GM21737 (cell line): ENCODE results near the gene PRH2.

Experiments used
- ATAC-seq: cut with Tn5 transposase; IDR thresholded peaks from one replicate; pipeline ENCODE4 v1.9.1; 2021; ENCODE audit warnings: mild to moderate bottlenecking, moderate library complexity; ENCODE audit not compliant: unreplicated experiment

The PRH2 gene

GRCh38 chr12:10928746-10929286, at the start of gene PRH2:
TSS of gene PRH2 (plus strand) at chr12:10929236. CDS start at chr12:10929274, 38 bp downstream.
- no peak for ATAC-seq

DNA sequence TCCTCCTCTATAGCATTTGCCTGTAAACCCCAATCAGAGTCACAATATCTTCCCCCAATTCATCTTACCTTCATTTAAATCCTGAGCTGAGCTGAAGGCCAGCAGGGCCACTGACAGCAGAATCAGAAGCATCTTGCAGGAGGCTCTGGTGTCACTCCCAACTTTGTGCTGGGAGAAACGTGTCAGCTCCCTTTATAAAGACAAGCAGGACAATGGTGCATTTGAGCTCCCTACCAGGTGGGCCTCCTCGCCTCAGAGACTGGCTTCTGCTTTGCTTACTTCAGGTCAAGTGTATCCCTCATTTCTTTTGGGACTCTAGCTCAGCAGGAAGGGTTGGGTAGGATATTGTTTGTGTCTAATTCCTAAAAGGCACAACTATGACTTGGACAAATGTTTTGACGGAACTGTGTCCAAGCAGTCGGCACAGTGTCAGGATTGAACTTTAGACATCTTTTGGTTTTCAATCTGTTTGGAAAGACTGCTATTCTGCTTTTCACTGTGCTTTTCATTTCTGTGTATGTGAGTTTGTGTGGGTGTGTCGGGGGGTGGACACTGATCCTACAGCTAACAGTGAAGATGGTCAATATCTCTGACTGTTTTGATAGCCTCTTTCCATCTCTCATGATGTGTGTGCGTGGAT, 44.8 kb upstream of the PRH2 start, which contains the start of gene PRH1:
PRH1 (minus strand) TSS at position 170 of the 640 bp plus-strand sequence; CDS start at position 132, 38 bp downstream.
- ATAC-seq = no peak

DNA sequence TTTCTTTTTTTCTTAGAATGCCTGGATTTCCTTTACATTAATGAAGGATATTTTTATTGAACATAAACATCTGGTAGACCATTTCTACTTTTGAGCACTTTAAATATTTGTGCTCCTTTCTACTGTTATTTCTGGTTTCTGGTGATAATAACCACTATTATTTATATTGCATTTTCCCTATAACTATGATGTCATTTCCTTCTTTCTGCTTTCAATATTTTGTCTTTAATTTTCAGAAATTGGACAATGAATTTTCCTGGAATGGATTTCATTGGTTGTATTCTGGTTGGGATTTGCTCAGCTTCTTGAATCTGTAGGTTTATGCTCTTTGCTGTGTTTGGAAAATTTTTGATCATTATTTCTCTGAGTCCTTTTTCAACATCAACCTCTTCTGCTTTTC, 39.8 kb upstream of the PRH2 start:
- ATAC-seq = no peak

DNA sequence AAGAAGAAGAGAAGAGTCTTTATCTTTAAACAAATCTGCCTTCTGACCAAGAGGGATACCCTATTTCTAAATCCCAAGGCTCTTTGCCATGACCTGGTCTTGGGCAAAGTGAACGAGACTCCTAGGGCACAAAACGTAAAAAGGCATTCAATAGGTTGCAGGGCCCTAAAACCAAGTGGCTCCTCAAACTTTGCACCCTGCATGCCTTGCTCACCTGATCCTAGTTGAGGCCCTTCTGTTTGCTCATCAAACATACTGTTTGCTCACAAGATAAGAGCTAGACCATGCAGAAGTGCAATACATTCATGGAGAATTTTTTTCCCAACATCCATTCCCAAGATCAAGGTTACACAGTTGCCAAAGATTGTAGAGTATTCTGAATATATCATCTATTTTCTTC, 37.1 kb upstream of the PRH2 start:
- no peak for ATAC-seq

DNA sequence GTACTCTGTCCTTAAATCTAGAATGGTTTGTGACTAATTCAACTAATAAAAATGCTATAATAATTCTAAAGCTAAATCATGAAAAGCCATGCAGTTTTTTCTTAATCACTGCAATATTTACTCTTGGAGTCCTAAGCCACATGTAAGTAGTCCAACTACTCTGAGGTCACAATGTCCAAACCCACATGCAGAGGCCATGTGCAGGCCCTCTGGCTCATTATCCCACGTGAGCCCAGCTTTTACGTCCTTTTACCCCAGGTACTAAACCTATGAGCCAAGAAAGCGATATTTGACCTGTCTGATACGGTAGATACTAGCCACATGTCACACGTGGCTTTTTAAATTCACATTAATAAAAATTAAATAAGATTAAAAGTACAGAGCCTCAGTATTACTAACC, 32.2 kb upstream of the PRH2 start:
- no peak for ATAC-seq

DNA sequence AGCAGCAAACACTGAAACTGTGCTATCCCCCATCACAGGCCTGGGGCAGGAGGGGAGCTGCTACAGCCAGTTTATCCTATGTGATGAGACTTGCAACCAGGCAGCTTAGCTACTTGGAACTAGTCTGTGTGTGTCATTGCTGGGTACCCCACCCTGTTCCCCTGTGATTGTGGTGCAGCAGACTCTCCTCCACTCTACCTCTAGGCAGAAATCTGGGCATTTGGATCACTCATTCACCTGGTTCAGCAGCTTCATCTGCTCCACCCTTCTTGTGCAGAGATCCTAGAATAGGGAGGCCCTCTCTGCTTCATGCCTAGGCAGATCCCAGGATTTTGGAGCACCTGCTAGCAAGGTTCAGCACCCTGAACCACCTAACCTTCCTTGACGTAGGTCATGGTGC, 28.5 kb upstream of the PRH2 start:
- no peak for ATAC-seq

- no peak for ATAC-seq
Measured at GRCh38 chr12:10900972-10901371, 28.1 kb upstream of the PRH2 start.

GRCh38 chr12:10901427-10901826, 27.6 kb upstream of the PRH2 start:
- ATAC-seq = no peak

DNA sequence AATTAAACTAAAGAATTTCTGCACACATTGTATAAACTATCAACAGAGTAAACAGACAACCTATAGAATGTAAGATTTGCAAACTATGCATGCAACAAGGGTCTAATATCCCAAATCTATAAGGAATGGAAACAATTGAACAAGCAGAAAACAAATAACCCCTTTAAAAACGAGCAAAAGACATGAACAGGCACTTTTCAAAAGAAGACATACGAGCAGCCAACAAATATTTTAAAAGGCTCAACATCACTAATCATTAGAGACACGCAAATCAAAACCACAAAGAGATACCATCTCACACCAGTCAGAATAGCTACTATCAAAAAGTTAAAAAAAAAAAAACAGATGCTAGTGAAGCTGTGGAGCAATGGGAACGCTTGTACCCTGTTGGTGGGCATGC, 24.4 kb upstream of the PRH2 start:
- no peak for ATAC-seq

DNA sequence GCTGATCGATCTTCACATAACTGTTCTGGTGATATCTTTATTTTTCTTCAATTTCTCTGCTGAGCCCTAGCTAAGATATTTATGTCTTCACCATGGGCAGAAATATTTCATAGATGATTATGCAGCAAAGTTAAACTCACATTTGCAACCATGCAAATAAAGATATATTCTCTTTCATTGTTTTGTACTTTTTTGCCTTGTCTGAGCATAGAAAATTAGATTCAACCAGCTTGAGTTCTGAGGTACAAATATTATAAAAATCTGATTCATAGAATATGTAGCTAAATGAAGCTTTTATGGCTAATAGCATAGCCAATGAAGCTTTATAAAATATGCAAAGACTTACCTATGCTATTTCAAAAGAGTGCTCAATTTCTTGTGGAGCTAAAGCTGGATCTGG, 19.6 kb upstream of the PRH2 start, which contains the start of gene TAS2R13:
TAS2R13 (minus strand) TSS at position 101 of the 400 bp plus-strand sequence. CDS start 264 bp downstream, outside the sequence.
- ATAC-seq = no peak

GRCh38 chr12:10910380-10910779, 18.7 kb upstream of the PRH2 start:
- no peak for ATAC-seq

DNA sequence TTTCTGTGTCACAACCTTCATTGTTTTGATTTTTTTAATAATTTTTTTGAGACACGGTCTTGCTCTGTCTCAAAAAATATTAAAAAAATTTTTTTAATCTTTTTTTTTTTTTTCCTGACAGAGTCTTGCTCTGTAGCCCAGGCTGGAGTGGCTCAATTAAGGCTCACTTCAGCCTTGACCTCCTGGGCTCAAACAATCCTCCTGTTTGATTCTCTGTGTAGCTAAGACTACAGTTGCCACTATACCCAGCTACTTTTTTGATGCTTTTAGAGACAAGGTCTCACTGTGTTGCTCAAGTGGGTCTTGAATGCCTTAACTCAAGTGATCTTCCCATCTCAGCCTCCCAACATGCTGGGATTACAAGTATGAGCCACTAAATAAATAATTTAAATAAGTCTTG, 9.2 kb upstream of the PRH2 start:
- ATAC-seq = no peak

DNA sequence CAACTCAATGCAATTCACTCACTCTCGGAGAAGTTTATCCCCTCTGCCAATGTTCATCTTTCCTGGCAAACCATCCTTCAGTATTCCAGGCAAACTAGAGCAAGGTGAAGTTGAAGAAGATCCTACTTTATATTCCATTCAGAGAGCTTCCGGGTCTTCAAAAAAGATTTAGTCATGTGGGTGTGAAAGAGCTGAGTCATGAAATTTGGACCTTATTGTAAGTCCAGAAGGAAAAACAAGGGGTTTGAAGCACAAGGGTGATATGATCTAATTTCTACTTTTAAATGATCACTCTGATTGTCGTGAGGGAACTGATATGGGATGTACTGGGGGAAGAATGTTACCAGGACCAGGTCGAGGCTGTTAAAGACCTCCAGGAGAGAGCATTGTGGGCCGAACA, 2.8 kb upstream of the PRH2 start:
- no peak for ATAC-seq

DNA sequence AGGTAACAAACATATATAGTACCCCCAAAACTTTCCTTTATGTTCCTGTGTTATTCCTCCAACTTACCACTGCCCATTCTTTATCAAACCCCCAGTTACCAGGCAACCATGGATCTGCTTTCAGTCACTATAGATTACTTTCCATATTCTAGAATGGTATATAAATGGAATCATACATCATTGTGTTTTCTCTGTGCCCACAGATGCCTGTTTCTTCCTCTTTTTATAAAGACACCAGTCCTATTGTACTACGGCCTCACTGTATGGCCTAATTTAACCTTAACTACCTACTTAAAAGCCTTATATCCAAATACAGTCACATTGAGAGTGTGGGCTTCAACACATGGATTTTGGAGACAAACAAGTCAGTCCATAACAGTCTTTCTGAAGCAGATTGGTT, 7.5 kb downstream of the PRH2 start:
- ATAC-seq = no peak

DNA sequence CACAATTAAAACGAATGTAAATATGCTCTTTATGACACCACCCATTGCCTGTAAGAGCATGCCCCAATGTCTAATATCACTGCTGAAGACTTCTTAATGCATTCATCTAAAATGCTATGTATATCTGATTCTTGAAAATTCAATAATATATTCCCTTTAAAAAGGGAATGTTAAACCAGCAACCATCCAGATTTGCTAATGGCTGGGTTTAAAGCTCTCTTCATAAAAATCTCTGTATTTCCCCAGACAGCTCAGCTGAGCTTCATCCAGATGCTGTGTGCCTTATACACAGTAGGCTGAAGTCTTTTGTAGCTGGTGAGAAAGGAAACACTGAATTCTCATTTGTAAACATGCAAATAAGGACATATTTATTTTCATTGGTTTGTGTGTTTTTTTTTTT, 10.1 kb downstream of the PRH2 start, which contains the start of gene TAS2R14:
TAS2R14 (minus strand) TSS at position 101 of the 400 bp plus-strand sequence; CDS start at position 45, 56 bp downstream.
- ATAC-seq = no peak

DNA sequence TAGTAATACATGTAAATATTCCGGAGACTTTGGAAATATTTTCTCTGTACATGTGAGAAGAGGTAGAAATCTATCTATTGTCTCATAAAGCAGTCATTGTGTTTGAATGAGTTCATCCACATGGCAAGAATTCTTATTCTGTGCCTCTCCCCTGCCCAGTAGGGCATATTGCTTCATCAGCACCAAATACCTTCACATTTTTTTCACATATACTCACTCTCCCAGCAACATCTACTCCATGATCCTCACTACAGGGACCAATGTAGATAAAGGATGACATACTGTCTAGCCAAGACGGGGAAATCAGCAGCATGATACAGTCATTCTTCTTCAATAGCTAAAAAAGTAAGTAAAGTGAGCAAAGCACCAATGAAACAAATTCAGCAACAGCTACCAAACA, 11.4 kb downstream of the PRH2 start:
- no peak for ATAC-seq

- ATAC-seq = no peak
Measured at GRCh38 chr12:10941369-10941768, 12.3 kb downstream of the PRH2 start.

DNA sequence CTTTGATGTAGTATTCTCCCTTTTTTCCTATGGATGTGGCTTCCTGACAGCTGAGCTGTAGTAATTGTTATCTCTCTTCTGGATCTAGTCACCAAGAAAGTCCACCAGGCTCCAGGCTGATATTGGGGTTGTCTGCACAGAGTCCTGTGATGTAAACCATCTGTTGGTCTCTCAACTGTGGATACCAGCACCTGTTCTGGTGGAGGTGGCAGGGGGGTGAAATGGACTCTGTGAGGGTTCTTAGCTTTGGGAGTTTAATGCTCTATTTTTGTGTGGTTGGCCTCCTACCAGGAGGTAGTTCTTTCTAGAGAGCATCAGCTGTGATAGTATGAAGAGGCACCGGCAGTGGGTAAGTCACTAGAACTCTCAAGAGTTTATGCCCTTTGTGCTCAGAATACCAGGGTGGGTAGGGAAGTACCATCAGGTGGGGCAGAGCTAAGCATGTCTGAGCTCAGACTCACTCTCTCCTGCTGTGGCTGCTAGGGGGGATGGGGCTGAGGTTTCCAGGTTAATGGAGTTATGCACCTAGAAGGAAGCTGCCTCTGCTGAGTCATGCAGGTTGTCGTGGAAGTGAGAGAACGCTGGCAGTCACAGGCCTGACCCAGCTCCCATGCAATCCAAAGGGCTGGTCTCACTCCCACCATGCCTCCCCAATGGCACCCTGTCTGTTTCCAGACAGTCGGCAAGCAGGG, 13.0 kb downstream of the PRH2 start:
- ATAC-seq = no peak

DNA sequence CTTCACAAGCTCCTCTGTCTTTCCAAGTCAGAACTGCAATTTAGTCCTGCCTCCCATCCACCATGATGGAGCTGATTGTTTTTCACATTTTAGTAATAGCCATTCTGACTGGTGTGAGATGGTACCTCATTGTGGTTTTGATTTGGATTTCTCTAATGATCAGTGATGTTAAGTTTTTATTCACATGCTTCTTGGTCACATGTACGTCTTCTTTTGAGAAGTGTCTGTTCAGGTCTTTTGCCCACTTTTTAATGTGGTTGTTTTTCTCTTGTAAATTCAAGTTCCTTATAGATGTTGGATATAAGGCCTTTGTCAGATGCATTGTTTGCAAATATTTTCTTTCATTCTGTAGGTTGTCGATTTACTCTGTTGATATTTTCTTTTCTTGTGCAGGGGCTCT, 14.1 kb downstream of the PRH2 start:
- no peak for ATAC-seq

DNA sequence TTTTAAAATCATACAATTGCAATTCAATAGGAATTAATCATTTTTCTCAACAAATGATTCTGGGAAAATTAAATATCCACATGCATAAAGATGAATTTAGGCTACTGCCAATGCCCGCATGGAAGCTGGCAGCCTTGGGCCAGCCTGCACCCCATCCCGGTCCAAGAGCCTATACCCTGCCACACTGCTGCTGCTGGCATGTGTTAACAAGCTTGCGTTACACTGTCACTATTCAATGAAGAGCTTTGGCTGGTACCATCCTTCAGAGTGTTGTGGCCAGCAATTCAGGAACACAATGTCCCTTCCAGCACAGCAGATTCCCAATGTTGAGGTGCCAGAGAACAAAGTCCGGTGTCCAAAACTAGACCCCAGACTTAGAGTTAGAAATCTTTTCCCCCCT, 23.6 kb downstream of the PRH2 start:
- ATAC-seq = no peak

- no peak for ATAC-seq
Measured at GRCh38 chr12:10956085-10956484, 27.0 kb downstream of the PRH2 start.

DNA sequence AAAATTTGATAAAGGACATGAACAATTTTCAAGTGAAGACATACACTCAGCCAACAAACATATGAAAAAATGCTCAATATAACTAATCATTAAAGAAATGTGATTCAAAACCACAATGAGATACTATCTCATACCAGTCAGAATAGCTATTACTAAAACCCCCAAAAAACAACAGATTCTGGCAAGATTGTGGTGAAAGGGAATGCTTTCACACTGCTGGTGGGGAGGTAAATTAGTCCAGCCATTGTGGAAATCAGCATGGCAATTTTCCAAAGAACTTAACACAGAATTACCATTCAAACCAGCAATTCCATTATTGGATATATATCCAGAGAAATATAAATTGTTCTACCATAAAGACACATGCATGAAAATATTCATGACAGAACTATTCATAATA, 28.7 kb downstream of the PRH2 start:
- no peak for ATAC-seq
